HT1080 (cell line): ENCODE data around the gene PIK3IP1. TPM values are rescaled to one million over a fixed set of nuclear protein-coding genes. Genes with fewer than 3 reads are reported as not detected.

ENCODE experiments used
- DNase-seq: peaks from one replicate; pipeline ENCODE4 v3.0.0-alpha.2; 2015; ENCODE audit warnings: low read depth
- total RNA-seq: library from RNA; depleted of rRNA; stranded (reverse); fragments of >200 nt; shearing (Covaris generic); gene quantifications from 2 replicates; pipeline ENCODE4 v1.2.3, GENCODE V29; 2014

The PIK3IP1 gene
- total RNA-seq, 1 experiment from 2014 or later: 1.1 TPM

- peak; percentile 36 for DNase-seq
These were observed 21.3 kb upstream of the PIK3IP1 start for GRCh38 chr22:31313366-31314147.

- no peak for DNase-seq
These were observed 15.9 kb upstream of the PIK3IP1 start for GRCh38 chr22:31308181-31308580.

GRCh38 chr22:31305194-31305593 lies 12.9 kb upstream of the PIK3IP1 start:
- DNase-seq: no peak

- DNase-seq: no peak
These were observed 10.2 kb upstream of the PIK3IP1 start for GRCh38 chr22:31302537-31302936.

GRCh38 chr22:31302006-31302405 lies 9.7 kb upstream of the PIK3IP1 start:
- no peak for DNase-seq

GRCh38 chr22:31300896-31301295 lies 8.6 kb upstream of the PIK3IP1 start:
- no peak for DNase-seq

- DNase-seq: no peak
These were observed 3.8 kb upstream of the PIK3IP1 start for GRCh38 chr22:31295831-31296657.

- DNase-seq: no peak
These were observed 3.1 kb upstream of the PIK3IP1 start for GRCh38 chr22:31295360-31295759.

GRCh38 chr22:31291481-31292235 lies 630 bp downstream of the PIK3IP1 start:
- DNase-seq: no peak

- DNase-seq: peak; percentile 88
These were observed 1.5 kb downstream of the PIK3IP1 start for GRCh38 chr22:31290494-31291471.

- no peak for DNase-seq
These were observed 2.9 kb downstream of the PIK3IP1 start for GRCh38 chr22:31289344-31289743.

GRCh38 chr22:31288496-31289240 lies 3.6 kb downstream of the PIK3IP1 start:
- DNase-seq: no peak

- DNase-seq: no peak
These were observed 4.3 kb downstream of the PIK3IP1 start for GRCh38 chr22:31287818-31288495.

GRCh38 chr22:31286360-31287255 lies 5.7 kb downstream of the PIK3IP1 start:
- DNase-seq: no peak

GRCh38 chr22:31284281-31285155 lies 7.8 kb downstream of the PIK3IP1 start:
- no peak for DNase-seq

- no peak for DNase-seq
These were observed 9.4 kb downstream of the PIK3IP1 start for GRCh38 chr22:31282748-31283468.

- no peak for DNase-seq
These were observed 10.6 kb downstream of the PIK3IP1 start for GRCh38 chr22:31281733-31282132.
